ENCODE measurements around the gene MPP3. TPM values are rescaled to one million over a fixed set of nuclear protein-coding genes. Genes with fewer than 3 reads are reported as not detected.
"Not testable (repeated sequence)": the region's sequence is repeated elsewhere in the genome, so short reads cannot be mapped to it uniquely, and the experiment has no call there.

The MPP3 gene
- total RNA-seq, 4 donors from 2014 or later, result 5.1 to 10.8 (median 7.8) TPM

GRCh38 chr17:43875476-43876147 is 42.7 kb upstream of the MPP3 start:
- H3K36me3 ChIP-seq, result peaks cover 0 to 46% of the 10 kb centered on the region in 2 donors
- TF ChIP-seq CTCF (IDR thresholded peaks at IDR 0.05) (no peak), EP300 (IDR thresholded peaks at IDR 0.05) (no peak), POLR2AphosphoS5 (IDR thresholded peaks at IDR 0.05) (no peak), POLR2A (IDR thresholded peaks at IDR 0.05) (no peak)
- WGBS, 2 donors (ENCODE audit: low coverage in 1 of 2), result 88 to 96% methylated on average over 2 of the region's 3 CpGs
- no peak for ATAC-seq
- H3K27ac ChIP-seq, result no peak overlapping the region
- H3K4me3 ChIP-seq, result no peak overlapping the region
- H3K4me1 ChIP-seq, result peaks cover 0 to 8% (median 3%) of the 10 kb centered on the region in 3 donors
- H3K27me3 ChIP-seq, result no peaks in the 10 kb centered on the region
- H3K9me3 ChIP-seq, result no peaks in the 10 kb centered on the region

- no peaks in the 10 kb centered on the region for H3K9me3 ChIP-seq
- ATAC-seq, result no peak
- H3K4me3 ChIP-seq, result no peak overlapping the region
- WGBS, 2 donors (ENCODE audit: low coverage in 1 of 2), result 44% methylated on average over 3 of the region's 3 CpGs; no CpG with 5 or more reads in 1 of the 2 donors
- peaks cover 0 to 8% (median 3%) of the 10 kb centered on the region in 3 donors for H3K4me1 ChIP-seq
- TF ChIP-seq EP300 (IDR thresholded peaks at IDR 0.05), result no peak
- no peak overlapping the region for H3K27ac ChIP-seq
- peaks cover 0 to 33% of the 10 kb centered on the region in 2 donors for H3K36me3 ChIP-seq
- H3K27me3 ChIP-seq, result no peaks in the 10 kb centered on the region
These were observed 41.3 kb upstream of the MPP3 start for GRCh38 chr17:43874293-43874692.

- Histone ChIP-seq H3K9me3 (no peaks in the 10 kb centered on the region), H3K27ac (no peak overlapping the region), H3K27me3 (peaks cover under 1% of the 10 kb centered on the region), H3K36me3 (peaks cover 0 to 28% of the 10 kb centered on the region in 2 donors), H3K4me1 (peaks cover 0 to 6% (median 2%) of the 10 kb centered on the region in 3 donors), H3K4me3 (no peak overlapping the region)
- WGBS, 2 donors (ENCODE audit: low coverage in 1 of 2), result 67 to 74% methylated on average over 6 of the region's 6 CpGs
- ATAC-seq, result no peak
- TF ChIP-seq CTCF (IDR thresholded peaks at IDR 0.05) (no peak), POLR2A (IDR thresholded peaks at IDR 0.05) (no peak), POLR2AphosphoS5 (IDR thresholded peaks at IDR 0.05) (no peak), EP300 (IDR thresholded peaks at IDR 0.05) (no peak)
These were observed 40.9 kb upstream of the MPP3 start for GRCh38 chr17:43873815-43874214.

- Histone ChIP-seq H3K27me3 (peaks cover 7% of the 10 kb centered on the region), H3K27ac (no peak overlapping the region), H3K36me3 (peaks cover 0 to 26% of the 10 kb centered on the region in 2 donors), H3K4me3 (no peak overlapping the region), H3K4me1 (no peaks in the 10 kb centered on the region), H3K9me3 (no peaks in the 10 kb centered on the region)
- 47 to 54% methylated on average over 4 to 5 of the region's 5 CpGs for WGBS, 2 donors (ENCODE audit: low coverage in 1 of 2)
- ATAC-seq, result no peak
- TF ChIP-seq CTCF (IDR thresholded peaks at IDR 0.05) (no peak), EP300 (IDR thresholded peaks at IDR 0.05) (no peak), POLR2AphosphoS5 (IDR thresholded peaks at IDR 0.05) (no peak), POLR2A (IDR thresholded peaks at IDR 0.05) (no peak)
These were observed 40.1 kb upstream of the MPP3 start for GRCh38 chr17:43873091-43873490.

- TF ChIP-seq EP300 (IDR thresholded peaks at IDR 0.05) (no peak), CTCF (IDR thresholded peaks at IDR 0.05) (no peak), POLR2A (IDR thresholded peaks at IDR 0.05) (no peak), POLR2AphosphoS5 (IDR thresholded peaks at IDR 0.05) (no peak)
- Histone ChIP-seq H3K36me3 (peaks cover 0 to 16% of the 10 kb centered on the region in 2 donors), H3K4me1 (no peaks in the 10 kb centered on the region), H3K9me3 (no peaks in the 10 kb centered on the region), H3K4me3 (peak overlapping the region in 1 of 2 donors; percentile 2), H3K27ac (no peak overlapping the region), H3K27me3 (peaks cover 8% of the 10 kb centered on the region)
- ATAC-seq, result no peak
- 60 to 67% methylated on average over 10 to 12 of the region's 14 CpGs for WGBS, 2 donors (ENCODE audit: low coverage in 1 of 2)
These were observed 39.2 kb upstream of the MPP3 start for GRCh38 chr17:43871946-43872690.

- H3K4me1 ChIP-seq, H3K36me3 ChIP-seq, H3K4me3 ChIP-seq, ATAC-seq, H3K27ac ChIP-seq, H3K9me3 ChIP-seq, H3K27me3 ChIP-seq: not testable (repeated sequence)
- WGBS, 2 donors (ENCODE audit: low coverage in 1 of 2), result 56% methylated on average over 3 of the region's 6 CpGs; no CpG with 5 or more reads in 1 of the 2 donors
These were observed 36.1 kb upstream of the MPP3 start for GRCh38 chr17:43869031-43869430.
